T-cell (primary cell): ENCODE data around the gene UGT2A3. TPM values are rescaled to one million over a fixed set of nuclear protein-coding genes. Genes with fewer than 3 reads are reported as not detected.

Experiments
- ATAC-seq, 4 experiments: fragments of 200-7000 bp in 3 of 4; fragments of 150-1000 bp in 1 of 4; cut with Tn5 transposase; replicated peaks in 1 of 4; 1 replicate in 3 of 4; 2 replicates in 1 of 4; pipeline ENCODE4 v1.10.0; 2021; ENCODE audit warnings: moderate library complexity in 3 of 4, mild to moderate bottlenecking in 2 of 4, moderate number of reproducible peaks in 1 of 4
- CTCF ChIA-PET, 2 donors: fragments of 300-600 bp; sonication (Branson Sonifier 250); formaldehyde crosslinking; loops; one replicate each; lab custom pipeline; 2022; ENCODE audit warnings: antibody characterized with exemption in 2 of 2; lab: Charles Lee
- POLR2A ChIA-PET, 2 donors: fragments of 300-600 bp; sonication (Branson Sonifier 250); formaldehyde crosslinking; loops; one replicate each; lab custom pipeline; 2022; ENCODE audit warnings: antibody characterized with exemption in 2 of 2; lab: Charles Lee
- DNase-seq, 35 experiments: peaks; one replicate each; pipeline versions ENCODE4 v3.0.0 to v3.0.0-alpha.2; 2013 to 2023
- H3K27ac ChIP-seq: one replicate; pipeline ENCODE4 v1.5.1; 2013; ENCODE audit warnings: low read length
- H3K27me3 ChIP-seq, 2 experiments: replicated peaks in 1 of 2; 1 replicate in 1 of 2; 2 replicates in 1 of 2; pipeline versions ENCODE4 v1.6.1 to v1.7.0; 2013; ENCODE audit warnings: low read length in 1 of 2, mixed read lengths in 1 of 2; ENCODE audit not compliant: control insufficient read depth in 2 of 2, insufficient read depth in 2 of 2; ENCODE audit errors: extremely low read depth in 1 of 2
- H3K36me3 ChIP-seq, 2 donors: 1 replicate in 1 of 2; 2 replicates in 1 of 2; pipeline versions ENCODE4 v1.6.1 to v1.7.0; 2013; ENCODE audit warnings: low read length in 1 of 2; ENCODE audit not compliant: control insufficient read depth in 2 of 2, insufficient read depth in 1 of 2; ENCODE audit errors: extremely low read depth in 1 of 2
- H3K4me1 ChIP-seq, 2 experiments: 1 replicate in 1 of 2; 2 replicates in 1 of 2; pipeline versions ENCODE4 v1.6.1 to v1.7.0; 2013; ENCODE audit warnings: low read length in 2 of 2, mixed read lengths in 1 of 2; ENCODE audit not compliant: insufficient read depth in 2 of 2, control insufficient read depth in 1 of 2; ENCODE audit errors: extremely low read depth in 1 of 2
- H3K4me3 ChIP-seq, 2 donors: 1 replicate in 1 of 2; 2 replicates in 1 of 2; pipeline versions ENCODE4 v1.5.1 to v1.7.0; 2013; ENCODE audit warnings: mild to moderate bottlenecking in 2 of 2, low read length in 1 of 2, moderate library complexity in 1 of 2; ENCODE audit not compliant: control insufficient read depth in 1 of 2; ENCODE audit errors: extremely low read depth in 1 of 2
- H3K9me3 ChIP-seq: 2 replicates; pipeline ENCODE4 v1.7.0; 2013
- H3K27ac Mint-ChIP-seq, 2 donors: one replicate each; pipeline ENCODE4 v1.8.0; 2020 to 2021; ENCODE audit warnings: mild to moderate bottlenecking in 2 of 2, mixed read lengths in 2 of 2
- H3K27me3 Mint-ChIP-seq, 2 donors: one replicate each; pipeline ENCODE4 v1.8.0; 2021 to 2022; ENCODE audit warnings: mixed read lengths in 2 of 2
- H3K36me3 Mint-ChIP-seq: one replicate; pipeline ENCODE4 v1.8.0; 2021; ENCODE audit warnings: mixed read lengths
- H3K4me1 Mint-ChIP-seq, 3 donors: one replicate each; pipeline ENCODE4 v1.8.0; 2020 to 2022; ENCODE audit warnings: mixed read lengths in 3 of 3, mild to moderate bottlenecking in 1 of 3
- H3K4me3 Mint-ChIP-seq, 3 donors: one replicate each; pipeline ENCODE4 v1.8.0; 2020 to 2022; ENCODE audit warnings: mild to moderate bottlenecking in 3 of 3, mixed read lengths in 3 of 3, moderate library complexity in 3 of 3
- H3K9me3 Mint-ChIP-seq, 3 donors: one replicate each; pipeline ENCODE4 v1.8.0; 2020 to 2022; ENCODE audit warnings: mixed read lengths in 3 of 3
- WGBS: methylation state at CpG from one replicate; pipeline ENCODE4 v1.1.5; 2013; ENCODE audit warnings: missing lambda C conversion rate; ENCODE audit not compliant: insufficient coverage; 5-methylcytosine and 5-hydroxymethylcytosine counted together
- total RNA-seq, 35 experiments: library from RNA in 6 of 35; stranded (reverse) in 6 of 35; fragments of 120-200 nt in 1 of 35; gene quantifications; one replicate each; pipeline versions ENCODE4 v1.2.1 to v1.2.4 and lab custom pipeline; 2013 to 2026

The UGT2A3 gene
- total RNA-seq, 5 donors from 2014 or later (not counting 1 experiment from before 2014, with no cell fraction given), result 0.18 TPM; not detected in 4

GRCh38 chr4:68907245-68907644, 44.4 kb downstream of the UGT2A3 start:
- ATAC-seq, result no peak
- WGBS, result no CpG with 5 or more reads among the region's 3 CpGs
- H3K4me3 Mint-ChIP-seq, result no peak overlapping the region

GRCh38 chr4:68906780-68907137, 44.8 kb downstream of the UGT2A3 start:
- CTCF ChIA-PET, result no interaction called here

More at GRCh38 chr4:68907245-68907644, 44.4 kb downstream of the UGT2A3 start:
- DNase-seq, result no peak
- H3K9me3 ChIP-seq, result no peaks in the 10 kb centered on the region
- ChIA-PET POLR2A (no interaction called here), CTCF (no interaction called here)
- no peaks in the 10 kb centered on the region for H3K36me3 Mint-ChIP-seq
- no peak overlapping the region for H3K4me3 ChIP-seq
- no peaks in the 10 kb centered on the region for H3K4me1 ChIP-seq
- H3K27me3 Mint-ChIP-seq, result peaks cover 2 to 4% of the 10 kb centered on the region in 2 donors
- no peaks in the 10 kb centered on the region for H3K27me3 ChIP-seq
- no peaks in the 10 kb centered on the region for H3K36me3 ChIP-seq
- no peak overlapping the region for H3K27ac Mint-ChIP-seq
- H3K9me3 Mint-ChIP-seq, result peaks cover 0 to 5% (median 0%) of the 10 kb centered on the region in 3 donors
- no peaks in the 10 kb centered on the region for H3K4me1 Mint-ChIP-seq
- no peak overlapping the region for H3K27ac ChIP-seq

GRCh38 chr4:68905939-68906779, 45.4 kb downstream of the UGT2A3 start:
- Histone ChIP-seq H3K4me3 (no peak overlapping the region), H3K27me3 (no peaks in the 10 kb centered on the region), H3K27ac (no peak overlapping the region), H3K36me3 (no peaks in the 10 kb centered on the region), H3K4me1 (no peaks in the 10 kb centered on the region), H3K9me3 (no peaks in the 10 kb centered on the region)
- Mint-ChIP-seq H3K27me3 (peaks cover 2 to 4% of the 10 kb centered on the region in 2 donors), H3K27ac (no peak overlapping the region), H3K4me3 (no peak overlapping the region), H3K36me3 (no peaks in the 10 kb centered on the region), H3K4me1 (no peaks in the 10 kb centered on the region), H3K9me3 (peaks cover 0 to 5% (median 0%) of the 10 kb centered on the region in 3 donors)
- 80% methylated on average over 12 of the region's 16 CpGs for WGBS
- DNase-seq (no peak), ATAC-seq (no peak)
- ChIA-PET POLR2A (no interaction called here), CTCF (no interaction called here)

More at GRCh38 chr4:68906780-68907137, 44.8 kb downstream of the UGT2A3 start:
- no peak overlapping the region for H3K27ac ChIP-seq
- peaks cover 2 to 4% of the 10 kb centered on the region in 2 donors for H3K27me3 Mint-ChIP-seq
- H3K36me3 Mint-ChIP-seq, result no peaks in the 10 kb centered on the region
- DNase-seq, result no peak
- POLR2A ChIA-PET, result no interaction called here
- no peak for ATAC-seq
- H3K27me3 ChIP-seq, result no peaks in the 10 kb centered on the region
- no peaks in the 10 kb centered on the region for H3K36me3 ChIP-seq
- no peak overlapping the region for H3K4me3 ChIP-seq
- H3K9me3 ChIP-seq, result no peaks in the 10 kb centered on the region
- no peak overlapping the region for H3K27ac Mint-ChIP-seq
- H3K9me3 Mint-ChIP-seq, result peaks cover 0 to 5% (median 0%) of the 10 kb centered on the region in 3 donors
- H3K4me1 ChIP-seq, result no peaks in the 10 kb centered on the region
- 87% methylated on average over 6 of the region's 10 CpGs for WGBS
- no peaks in the 10 kb centered on the region for H3K4me1 Mint-ChIP-seq
- H3K4me3 Mint-ChIP-seq, result no peak overlapping the region

GRCh38 chr4:68905598-68905938, 46.0 kb downstream of the UGT2A3 start:
- no peaks in the 10 kb centered on the region for H3K36me3 Mint-ChIP-seq
- H3K36me3 ChIP-seq, result no peaks in the 10 kb centered on the region
- H3K27me3 Mint-ChIP-seq, result peaks cover 2 to 4% of the 10 kb centered on the region in 2 donors
- peaks cover 0 to 5% (median 0%) of the 10 kb centered on the region in 3 donors for H3K9me3 Mint-ChIP-seq
- no peaks in the 10 kb centered on the region for H3K27me3 ChIP-seq
- CTCF ChIA-PET, result no interaction called here
- no peaks in the 10 kb centered on the region for H3K4me1 ChIP-seq
- no peak overlapping the region for H3K4me3 ChIP-seq
- POLR2A ChIA-PET, result no interaction called here
- no peak overlapping the region for H3K27ac Mint-ChIP-seq
- H3K27ac ChIP-seq, result no peak overlapping the region
- ATAC-seq (no peak), DNase-seq (no peak)
- WGBS, result 80% methylated on average over 1 of the region's 2 CpGs
- no peak overlapping the region for H3K4me3 Mint-ChIP-seq
- H3K4me1 Mint-ChIP-seq, result no peaks in the 10 kb centered on the region
- H3K9me3 ChIP-seq, result no peaks in the 10 kb centered on the region

GRCh38 chr4:68904786-68905185, 46.8 kb downstream of the UGT2A3 start:
- POLR2A ChIA-PET, result no interaction called here
- CTCF ChIA-PET, result no interaction called here
- no peak overlapping the region for H3K27ac Mint-ChIP-seq
- DNase-seq, result no peak
- no peak for ATAC-seq
- no peaks in the 10 kb centered on the region for H3K27me3 ChIP-seq
- peaks cover 0 to 5% (median 0%) of the 10 kb centered on the region in 3 donors for H3K9me3 Mint-ChIP-seq
- no peaks in the 10 kb centered on the region for H3K36me3 Mint-ChIP-seq
- H3K27me3 Mint-ChIP-seq, result peaks cover 2 to 4% of the 10 kb centered on the region in 2 donors
- 45% methylated on average over 6 of the region's 6 CpGs for WGBS
- no peaks in the 10 kb centered on the region for H3K4me1 ChIP-seq
- H3K4me3 Mint-ChIP-seq, result no peak overlapping the region
- H3K27ac ChIP-seq, result no peak overlapping the region
- no peaks in the 10 kb centered on the region for H3K9me3 ChIP-seq
- H3K4me1 Mint-ChIP-seq, result no peaks in the 10 kb centered on the region
- no peak overlapping the region for H3K4me3 ChIP-seq
- H3K36me3 ChIP-seq, result no peaks in the 10 kb centered on the region

- POLR2A ChIA-PET, result no interaction called here
- H3K4me3 Mint-ChIP-seq, result no peak overlapping the region
- no peaks in the 10 kb centered on the region for H3K9me3 ChIP-seq
- CTCF ChIA-PET, result no interaction called here
- no peaks in the 10 kb centered on the region for H3K4me1 ChIP-seq
- no peaks in the 10 kb centered on the region for H3K36me3 Mint-ChIP-seq
- H3K4me3 ChIP-seq, result no peak overlapping the region
- no peaks in the 10 kb centered on the region for H3K4me1 Mint-ChIP-seq
- H3K36me3 ChIP-seq, result no peaks in the 10 kb centered on the region
- peaks cover 0 to 7% (median 4%) of the 10 kb centered on the region in 3 donors for H3K9me3 Mint-ChIP-seq
- DNase-seq (no peak), ATAC-seq (no peak)
- no peak overlapping the region for H3K27ac ChIP-seq
- H3K27ac Mint-ChIP-seq, result no peak overlapping the region
- no peaks in the 10 kb centered on the region for H3K27me3 ChIP-seq
- H3K27me3 Mint-ChIP-seq, result no peaks in the 10 kb centered on the region
- no CpG with 5 or more reads among the region's 1 CpG for WGBS
These were observed 54.9 kb downstream of the UGT2A3 start for GRCh38 chr4:68896749-68897148.
